Measurements from ENCODE around the gene PHF12. TPM values are rescaled to one million over a fixed set of nuclear protein-coding genes. Genes with fewer than 3 reads are reported as not detected.

PHF12 gene
- total and polyA plus RNA-seq, 2 of the 13 experiments (the other 11 are each of a cell fraction or from before 2014, with no cell fraction given) = 9.8 to 17.1 TPM

DNA sequence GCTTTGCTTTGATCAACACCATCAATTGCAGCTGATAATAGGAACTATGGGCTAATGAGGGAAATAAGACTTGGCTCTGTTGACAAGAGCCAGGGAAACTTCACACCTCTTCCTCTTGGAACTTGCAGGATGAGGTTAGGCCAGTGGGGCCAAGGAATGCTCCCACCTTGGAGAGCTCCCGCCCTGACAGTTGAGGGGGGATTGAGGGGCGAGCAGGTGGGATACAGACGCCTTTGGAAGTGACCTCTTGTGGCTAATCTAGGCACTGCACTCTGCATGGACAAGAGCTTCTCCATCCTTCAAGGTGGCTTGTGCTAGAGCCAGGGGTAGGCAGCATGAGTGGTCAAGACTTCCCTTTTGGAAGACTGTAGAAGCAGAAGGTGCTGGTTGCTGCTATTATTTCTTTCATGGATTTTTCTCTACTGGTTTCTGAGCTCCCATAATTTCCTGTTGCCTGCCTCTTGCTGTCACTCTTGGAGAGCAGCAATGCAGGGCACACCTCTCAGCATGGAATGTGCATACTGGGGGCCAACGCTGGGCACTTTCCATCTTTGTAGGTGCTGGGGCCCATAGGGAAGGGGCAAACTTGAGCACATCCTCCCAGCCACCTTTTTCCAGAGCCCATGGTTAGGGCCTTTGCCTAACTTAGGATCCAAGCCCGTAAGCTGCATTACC, 2.3 kb upstream of the PHF12 start (continued):
- TF ChIP-seq, protein P1, sequence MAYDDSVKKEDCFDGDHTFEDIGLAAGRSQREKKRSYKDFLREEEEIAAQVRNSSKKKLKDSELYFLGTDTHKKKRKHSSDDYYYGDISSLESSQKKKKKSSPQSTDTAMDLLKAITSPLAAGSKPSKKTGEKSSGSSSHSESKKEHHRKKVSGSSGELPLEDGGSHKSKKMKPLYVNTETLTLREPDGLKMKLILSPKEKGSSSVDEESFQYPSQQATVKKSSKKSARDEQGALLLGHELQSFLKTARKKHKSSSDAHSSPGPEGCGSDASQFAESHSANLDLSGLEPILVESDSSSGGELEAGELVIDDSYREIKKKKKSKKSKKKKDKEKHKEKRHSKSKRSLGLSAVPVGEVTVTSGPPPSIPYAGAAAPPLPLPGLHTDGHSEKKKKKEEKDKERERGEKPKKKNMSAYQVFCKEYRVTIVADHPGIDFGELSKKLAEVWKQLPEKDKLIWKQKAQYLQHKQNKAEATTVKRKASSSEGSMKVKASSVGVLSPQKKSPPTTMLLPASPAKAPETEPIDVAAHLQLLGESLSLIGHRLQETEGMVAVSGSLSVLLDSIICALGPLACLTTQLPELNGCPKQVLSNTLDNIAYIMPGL (CRISPR knock-in tag; IDR thresholded peaks at IDR 0.05; ENCODE audit: borderline replicate concordance in 1 of 2, low read depth in 1 of 2) = peak in 1 of 2 experiments; percentile 52; a peak in 1 of 4 replicates
- TF ChIP-seq SMARCC2 (IDR thresholded peaks at IDR 0.05) (no peak), ZNF598 (CRISPR knock-in tag; IDR thresholded peaks at IDR 0.05; ENCODE audit: borderline replicate concordance) (no peak), CENPT (CRISPR knock-in tag; IDR thresholded peaks at IDR 0.05; ENCODE audit: low read depth) (no peak), HNRNPL (IDR thresholded peaks at IDR 0.05; ENCODE audit: low read depth, low read length) (no peak), U2AF2 (IDR thresholded peaks at IDR 0.05; ENCODE audit: low read depth, low read length) (no peak), NFYB (CRISPR knock-in tag; IDR thresholded peaks at IDR 0.05) (no peak), ZNF670 (CRISPR knock-in tag; IDR thresholded peaks at IDR 0.05; ENCODE audit: borderline replicate concordance) (no peak), MAZ (IDR thresholded peaks at IDR 0.05; ENCODE audit: borderline replicate concordance, low read depth, low read length) (no peak), MAZ (CRISPR knock-in tag; IDR thresholded peaks at IDR 0.05; ENCODE audit: low read depth) (no peak), HOXA5 (CRISPR knock-in tag; IDR thresholded peaks at IDR 0.05) (no peak), ZFP37 (CRISPR knock-in tag; IDR thresholded peaks at IDR 0.05; ENCODE audit: borderline replicate concordance) (no peak)
- TF ChIP-seq, protein P2, sequence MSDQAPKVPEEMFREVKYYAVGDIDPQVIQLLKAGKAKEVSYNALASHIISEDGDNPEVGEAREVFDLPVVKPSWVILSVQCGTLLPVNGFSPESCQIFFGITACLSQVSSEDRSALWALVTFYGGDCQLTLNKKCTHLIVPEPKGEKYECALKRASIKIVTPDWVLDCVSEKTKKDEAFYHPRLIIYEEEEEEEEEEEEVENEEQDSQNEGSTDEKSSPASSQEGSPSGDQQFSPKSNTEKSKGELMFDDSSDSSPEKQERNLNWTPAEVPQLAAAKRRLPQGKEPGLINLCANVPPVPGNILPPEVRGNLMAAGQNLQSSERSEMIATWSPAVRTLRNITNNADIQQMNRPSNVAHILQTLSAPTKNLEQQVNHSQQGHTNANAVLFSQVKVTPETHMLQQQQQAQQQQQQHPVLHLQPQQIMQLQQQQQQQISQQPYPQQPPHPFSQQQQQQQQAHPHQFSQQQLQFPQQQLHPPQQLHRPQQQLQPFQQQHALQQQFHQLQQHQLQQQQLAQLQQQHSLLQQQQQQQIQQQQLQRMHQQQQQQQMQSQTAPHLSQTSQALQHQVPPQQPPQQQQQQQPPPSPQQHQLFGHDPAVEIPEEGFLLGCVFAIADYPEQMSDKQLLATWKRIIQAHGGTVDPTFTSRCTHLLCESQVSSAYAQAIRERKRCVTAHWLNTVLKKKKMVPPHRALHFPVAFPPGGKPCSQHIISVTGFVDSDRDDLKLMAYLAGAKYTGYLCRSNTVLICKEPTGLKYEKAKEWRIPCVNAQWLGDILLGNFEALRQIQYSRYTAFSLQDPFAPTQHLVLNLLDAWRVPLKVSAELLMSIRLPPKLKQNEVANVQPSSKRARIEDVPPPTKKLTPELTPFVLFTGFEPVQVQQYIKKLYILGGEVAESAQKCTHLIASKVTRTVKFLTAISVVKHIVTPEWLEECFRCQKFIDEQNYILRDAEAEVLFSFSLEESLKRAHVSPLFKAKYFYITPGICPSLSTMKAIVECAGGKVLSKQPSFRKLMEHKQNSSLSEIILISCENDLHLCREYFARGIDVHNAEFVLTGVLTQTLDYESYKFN (CRISPR knock-in tag; conservative IDR thresholded peaks at IDR 0.05) = no peak
- TF ChIP-seq, protein P3, sequence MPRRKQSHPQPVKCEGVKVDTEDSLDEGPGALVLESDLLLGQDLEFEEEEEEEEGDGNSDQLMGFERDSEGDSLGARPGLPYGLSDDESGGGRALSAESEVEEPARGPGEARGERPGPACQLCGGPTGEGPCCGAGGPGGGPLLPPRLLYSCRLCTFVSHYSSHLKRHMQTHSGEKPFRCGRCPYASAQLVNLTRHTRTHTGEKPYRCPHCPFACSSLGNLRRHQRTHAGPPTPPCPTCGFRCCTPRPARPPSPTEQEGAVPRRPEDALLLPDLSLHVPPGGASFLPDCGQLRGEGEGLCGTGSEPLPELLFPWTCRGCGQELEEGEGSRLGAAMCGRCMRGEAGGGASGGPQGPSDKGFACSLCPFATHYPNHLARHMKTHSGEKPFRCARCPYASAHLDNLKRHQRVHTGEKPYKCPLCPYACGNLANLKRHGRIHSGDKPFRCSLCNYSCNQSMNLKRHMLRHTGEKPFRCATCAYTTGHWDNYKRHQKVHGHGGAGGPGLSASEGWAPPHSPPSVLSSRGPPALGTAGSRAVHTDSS (CRISPR knock-in tag; conservative IDR thresholded peaks at IDR 0.05) = no peak
- TF ChIP-seq, protein P4, sequence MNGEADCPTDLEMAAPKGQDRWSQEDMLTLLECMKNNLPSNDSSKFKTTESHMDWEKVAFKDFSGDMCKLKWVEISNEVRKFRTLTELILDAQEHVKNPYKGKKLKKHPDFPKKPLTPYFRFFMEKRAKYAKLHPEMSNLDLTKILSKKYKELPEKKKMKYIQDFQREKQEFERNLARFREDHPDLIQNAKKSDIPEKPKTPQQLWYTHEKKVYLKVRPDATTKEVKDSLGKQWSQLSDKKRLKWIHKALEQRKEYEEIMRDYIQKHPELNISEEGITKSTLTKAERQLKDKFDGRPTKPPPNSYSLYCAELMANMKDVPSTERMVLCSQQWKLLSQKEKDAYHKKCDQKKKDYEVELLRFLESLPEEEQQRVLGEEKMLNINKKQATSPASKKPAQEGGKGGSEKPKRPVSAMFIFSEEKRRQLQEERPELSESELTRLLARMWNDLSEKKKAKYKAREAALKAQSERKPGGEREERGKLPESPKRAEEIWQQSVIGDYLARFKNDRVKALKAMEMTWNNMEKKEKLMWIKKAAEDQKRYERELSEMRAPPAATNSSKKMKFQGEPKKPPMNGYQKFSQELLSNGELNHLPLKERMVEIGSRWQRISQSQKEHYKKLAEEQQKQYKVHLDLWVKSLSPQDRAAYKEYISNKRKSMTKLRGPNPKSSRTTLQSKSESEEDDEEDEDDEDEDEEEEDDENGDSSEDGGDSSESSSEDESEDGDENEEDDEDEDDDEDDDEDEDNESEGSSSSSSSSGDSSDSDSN (CRISPR knock-in tag; IDR thresholded peaks at IDR 0.05) = no peak; the same call in 1 of the 2 replicates
- TF ChIP-seq, protein P5, sequence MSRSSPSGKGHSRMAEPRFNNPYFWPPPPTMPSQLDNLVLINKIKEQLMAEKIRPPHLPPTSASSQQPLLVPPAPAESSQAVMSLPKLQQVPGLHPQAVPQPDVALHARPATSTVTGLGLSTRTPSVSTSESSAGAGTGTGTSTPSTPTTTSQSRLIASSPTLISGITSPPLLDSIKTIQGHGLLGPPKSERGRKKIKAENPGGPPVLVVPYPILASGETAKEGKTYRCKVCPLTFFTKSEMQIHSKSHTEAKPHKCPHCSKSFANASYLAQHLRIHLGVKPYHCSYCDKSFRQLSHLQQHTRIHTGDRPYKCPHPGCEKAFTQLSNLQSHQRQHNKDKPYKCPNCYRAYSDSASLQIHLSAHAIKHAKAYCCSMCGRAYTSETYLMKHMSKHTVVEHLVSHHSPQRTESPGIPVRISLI (CRISPR knock-in tag; IDR thresholded peaks at IDR 0.05; ENCODE audit: borderline replicate concordance) = no peak
